Liver (tissue), 3 donors: ENCODE data around the gene NFIA.

Experiments used
- ATF3 ChIP-seq: IDR thresholded peaks from 2 replicates; pipeline ENCODE4 v1.6.1; 2016; ENCODE audit warnings: antibody characterized with exemption
- CTCF ChIP-seq: fragments of 150-350 bp; IDR thresholded peaks from 2 replicates; pipeline ENCODE4 v1.5.1; 2017; ENCODE audit warnings: improper control_type of control experiment, low read depth, low read length; ENCODE audit not compliant: missing input control
- EGR1 ChIP-seq, 2 donors: IDR thresholded peaks; 2 replicates each; pipeline ENCODE4 v1.6.1; 2016 to 2018; ENCODE audit warnings: antibody characterized with exemption in 2 of 2, low read depth in 2 of 2
- JUND ChIP-seq, 2 donors: IDR thresholded peaks; 2 replicates each; pipeline ENCODE4 v1.6.1; 2016; ENCODE audit warnings: antibody characterized with exemption in 2 of 2
- RAD21 ChIP-seq, 2 donors: IDR thresholded peaks; 2 replicates each; pipeline ENCODE4 v1.6.1; 2016; ENCODE audit warnings: antibody characterized with exemption in 2 of 2, mild to moderate bottlenecking in 2 of 2
- REST ChIP-seq: IDR thresholded peaks from 2 replicates; pipeline ENCODE4 v1.6.1; 2016; ENCODE audit warnings: antibody characterized with exemption, mild to moderate bottlenecking
- SP1 ChIP-seq: IDR thresholded peaks from 2 replicates; pipeline ENCODE4 v1.6.1; 2018; ENCODE audit warnings: antibody characterized with exemption, mild to moderate bottlenecking
- TAF1 ChIP-seq: conservative IDR thresholded peaks from 2 replicates; pipeline ENCODE4 v1.6.1; 2016; ENCODE audit warnings: antibody characterized with exemption, mild to moderate bottlenecking
- YY1 ChIP-seq: IDR thresholded peaks from 2 replicates; pipeline ENCODE4 v1.6.1; 2016; ENCODE audit warnings: antibody characterized with exemption, mild to moderate bottlenecking
- donor health status: healthy.
- donor health status: healthy.

GRCh38 chr1:61300899-61301298 lies 218.5 kb downstream of the NFIA start:
- TF ChIP-seq CTCF (no peak), REST (no peak), RAD21 (IDR thresholded peaks at IDR 0.05) (no peak), SP1 (no peak), YY1 (no peak), ATF3 (no peak), JUND (IDR thresholded peaks at IDR 0.05) (no peak), EGR1 (IDR thresholded peaks at IDR 0.05; ENCODE audit: low read depth in 2 of 2) (no peak), TAF1 (no peak)
